Adrenal gland (tissue), 12 donors: ENCODE measurements around the gene CHTOP. TPM values are rescaled to one million over a fixed set of nuclear protein-coding genes. Genes with fewer than 3 reads are reported as not detected.

ENCODE experiments used
- DNase-seq, 7 donors: peaks; one replicate each; pipeline ENCODE4 v3.0.0-alpha.2; 2019 to 2020
- H3K27ac ChIP-seq, 5 donors: fragments of 200-600 bp; sonication (generic) in 4 of 5; 1 replicate in 3 of 5; 2 replicates in 2 of 5; pipeline versions ENCODE4 v1.5.1 to v1.8.0; 2016 to 2020; ENCODE audit warnings: mild to moderate bottlenecking in 1 of 5
- H3K27me3 ChIP-seq: fragments of 200-600 bp; 2 replicates; pipeline ENCODE4 v1.8.0; 2021
- H3K36me3 ChIP-seq, 2 donors: fragments of 200-600 bp; replicated peaks in 1 of 2; 1 replicate in 1 of 2; 2 replicates in 1 of 2; pipeline versions ENCODE4 v1.5.1 to v1.8.0; 2018 to 2022
- H3K4me1 ChIP-seq, 2 donors: fragments of 200-600 bp; replicated peaks in 1 of 2; 1 replicate in 1 of 2; 2 replicates in 1 of 2; pipeline versions ENCODE4 v1.5.1 to v1.8.0; 2018 to 2021
- H3K4me3 ChIP-seq, 4 donors: fragments of 200-600 bp; sonication (generic) in 3 of 4; one replicate each; pipeline ENCODE4 v1.5.1; 2016 to 2018
- H3K9me3 ChIP-seq, 3 donors: fragments of 200-600 bp; sonication (generic) in 1 of 3; replicated peaks in 1 of 3; 1 replicate in 2 of 3; 2 replicates in 1 of 3; pipeline versions ENCODE4 v1.5.1 to v1.8.0; 2016 to 2021
- CTCF ChIP-seq, 6 experiments: fragments of 450-650 bp in 4 of 6; fragments of 200-600 bp in 2 of 6; sonication (generic) in 1 of 6; IDR thresholded peaks; 1 replicate in 5 of 6; 2 replicates in 1 of 6; pipeline versions ENCODE4 v1.5.1 to v1.8.0; 2016 to 2021; ENCODE audit warnings: antibody characterized with exemption in 6 of 6, mild to moderate bottlenecking in 2 of 6, moderate library complexity in 1 of 6
- POLR2A ChIP-seq, 2 donors: fragments of 450-650 bp; IDR thresholded peaks; one replicate each; pipeline ENCODE4 v1.6.1; 2017; ENCODE audit warnings: antibody characterized with exemption in 2 of 2, mild to moderate bottlenecking in 2 of 2, moderate library complexity in 1 of 2
- WGBS, 4 donors: extraction: QIAGEN DNeasy Blood & Tissue Kit in 2 of 4; methylation state at CpG; one replicate each; pipeline versions ENCODE4 v1.1.5 to v1.1.7; 2013 to 2017; 5-methylcytosine and 5-hydroxymethylcytosine counted together
- intact Hi-C, 2 donors: fragments of 100-400 bp; cut with DNase I; formaldehyde crosslinking; loops; one replicate each; pipeline versions ENCODE4 v1.14.1 to v1.15.0; 2022 to 2023
- polyA plus RNA-seq, 3 donors: library from polyadenylated mRNA; stranded (reverse); fragments of 200-250 nt in 2 of 3; fragments of 350-450 nt in 1 of 3; fragmentation: Illumina TruSeq in 1 of 3; extraction: RNeasy Lipid Tissue Mini Kit (QIAGEN cat#74804) in 1 of 3; gene quantifications; one replicate each; pipeline ENCODE4 v1.2.3, GENCODE V29; 2013 to 2014
- total RNA-seq, 9 donors: library from RNA; depleted of rRNA in 4 of 9; stranded (reverse); fragments of >200 nt in 4 of 9; fragments of 120-200 nt in 1 of 9; fragmentation: NEBNext Ultra II Directional in 1 of 9; extraction: Animal tissue kit (Norgen Biotek cat#: 25700) in 1 of 9; gene quantifications; one replicate each; pipeline versions ENCODE4 v1.1.0 to v1.2.4, GENCODE V29; 2013 to 2023
- donor health status: healthy with polysubstance abuse.
- donor health status: Bipolar disorder and iron deficiency.
- donor health status: DM: yes; HTN: yes; CAD: no.
- donor health status: DM: no; HTN: no; CAD: no.
- donor health status: DM: no; HTN: no; CAD: no.
- donor health status: DM: yes; HTN: yes; CAD: no.

Gene CHTOP
- total and polyA plus RNA-seq, 12 donors, result 35.5 to 83.3 (median 58.3) TPM

GRCh38 chr1:153598309-153599172, 35.3 kb upstream of the CHTOP start:
- intact Hi-C loops, result no loop called here
- peaks cover 0 to 5% of the 10 kb centered on the region in 2 donors for H3K4me1 ChIP-seq
- TF ChIP-seq POLR2A (IDR thresholded peaks at IDR 0.05) (no peak), CTCF (IDR thresholded peaks at IDR 0.05) (no peak)
- no peaks in the 10 kb centered on the region for H3K36me3 ChIP-seq
- WGBS, 4 donors, result 76 to 86% (median 83%) methylated on average over 4 to 7 of the region's 7 CpGs
- no peaks in the 10 kb centered on the region for H3K9me3 ChIP-seq
- no peak overlapping the region for H3K27ac ChIP-seq
- no peak overlapping the region for H3K4me3 ChIP-seq
- no peak for DNase-seq
- H3K27me3 ChIP-seq, result no peaks in the 10 kb centered on the region

DNA sequence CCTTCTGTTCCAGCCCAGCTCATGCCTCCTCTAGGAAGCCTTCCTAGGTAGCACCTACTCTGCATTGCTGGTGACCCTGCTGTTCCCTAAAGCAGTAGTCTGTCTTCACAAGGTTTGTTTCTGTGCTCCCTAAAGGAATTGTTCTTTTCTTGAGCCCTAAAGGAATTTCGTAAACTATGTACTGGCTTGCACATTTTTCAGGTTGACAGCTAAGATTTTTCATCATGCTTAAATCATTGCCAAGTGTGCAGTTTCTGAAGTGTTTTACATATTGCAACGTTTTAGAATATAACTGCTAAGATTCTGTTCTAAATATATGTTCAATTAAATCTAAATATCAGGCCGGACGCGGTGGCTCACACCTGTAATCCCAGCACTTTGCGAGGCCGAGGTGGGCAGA, 34.0 kb upstream of the CHTOP start:
- H3K4me1 ChIP-seq, result peaks cover 0 to 5% of the 10 kb centered on the region in 2 donors
- no peaks in the 10 kb centered on the region for H3K9me3 ChIP-seq
- WGBS, 4 donors, result 81 to 90% (median 86%) methylated on average over 7 of the region's 7 CpGs
- intact Hi-C loops, result no loop called here
- no peak for DNase-seq
- H3K27me3 ChIP-seq, result no peaks in the 10 kb centered on the region
- H3K27ac ChIP-seq, result no peak overlapping the region
- no peak for TF ChIP-seq CTCF (IDR thresholded peaks at IDR 0.05)
- H3K36me3 ChIP-seq, result no peaks in the 10 kb centered on the region
- no peak overlapping the region for H3K4me3 ChIP-seq

DNA sequence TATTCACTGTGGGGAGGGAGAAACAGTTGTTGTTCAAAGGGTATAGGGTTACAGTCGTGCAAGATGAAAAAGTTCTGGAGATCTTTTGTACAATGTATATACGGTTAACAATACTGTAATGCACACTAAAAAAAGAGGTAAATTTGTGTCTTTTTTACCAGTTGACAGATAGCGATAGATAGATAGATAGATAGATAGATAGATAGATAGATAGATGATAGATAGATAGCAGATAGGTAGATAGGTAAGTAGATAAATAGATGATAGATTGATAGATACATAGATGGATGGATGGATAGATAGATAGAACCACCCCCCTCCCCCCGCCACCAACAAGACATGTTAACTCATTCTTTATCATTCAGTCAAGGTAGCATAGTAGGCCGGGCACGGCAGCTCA, 31.1 kb upstream of the CHTOP start:
- H3K27me3 ChIP-seq, result no peaks in the 10 kb centered on the region
- TF ChIP-seq CTCF (IDR thresholded peaks at IDR 0.05) (no peak), POLR2A (IDR thresholded peaks at IDR 0.05) (no peak)
- no peak overlapping the region for H3K4me3 ChIP-seq
- DNase-seq, result no peak
- H3K9me3 ChIP-seq, result no peaks in the 10 kb centered on the region
- no peak overlapping the region for H3K27ac ChIP-seq
- H3K4me1 ChIP-seq, result no peaks in the 10 kb centered on the region
- peaks cover 0 to 12% of the 10 kb centered on the region in 2 donors for H3K36me3 ChIP-seq
- intact Hi-C loops, result no loop called here
- WGBS, 4 donors, result 87 to 94% (median 91%) methylated on average over 6 of the region's 6 CpGs

DNA sequence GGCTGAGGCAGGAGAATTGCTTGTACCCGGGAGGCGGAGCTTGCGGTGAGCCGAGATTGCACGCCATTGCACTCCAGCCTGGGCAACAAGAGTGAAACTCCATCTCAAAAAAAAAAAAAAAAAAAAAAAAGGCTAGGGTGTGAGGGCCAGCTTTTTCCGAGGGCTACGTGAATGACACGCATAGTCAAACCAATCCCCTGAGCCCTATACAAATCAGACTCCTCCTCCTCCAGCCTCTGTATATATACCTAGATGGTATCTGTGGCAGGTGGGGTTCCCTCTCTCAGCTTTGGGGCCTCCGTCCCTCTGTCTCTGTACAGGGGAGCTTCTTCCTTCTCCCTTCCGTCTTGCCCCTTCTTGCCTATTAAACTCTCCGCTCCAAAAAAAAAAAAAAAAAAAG, 27.7 kb upstream of the CHTOP start:
- intact Hi-C loops, result no loop called here
- no peak for TF ChIP-seq CTCF (IDR thresholded peaks at IDR 0.05)
- no peak for TF ChIP-seq POLR2A (IDR thresholded peaks at IDR 0.05)
- Histone ChIP-seq H3K27ac (no peak overlapping the region), H3K4me1 (peaks cover 0 to 23% of the 10 kb centered on the region in 2 donors), H3K36me3 (peaks cover 0 to 12% of the 10 kb centered on the region in 2 donors), H3K9me3 (no peaks in the 10 kb centered on the region), H3K27me3 (no peaks in the 10 kb centered on the region), H3K4me3 (no peak overlapping the region)
- DNase-seq, result no peak
- 90 to 93% (median 92%) methylated on average over 11 of the region's 11 CpGs for WGBS, 4 donors
